ENCODE measurements around the gene GCAT.

GCAT gene

GRCh38 chr22:37811867-37812266 is 4.1 kb downstream of the GCAT start:
- DNase-seq (ENCODE audit: low spot score), result no peak

DNA sequence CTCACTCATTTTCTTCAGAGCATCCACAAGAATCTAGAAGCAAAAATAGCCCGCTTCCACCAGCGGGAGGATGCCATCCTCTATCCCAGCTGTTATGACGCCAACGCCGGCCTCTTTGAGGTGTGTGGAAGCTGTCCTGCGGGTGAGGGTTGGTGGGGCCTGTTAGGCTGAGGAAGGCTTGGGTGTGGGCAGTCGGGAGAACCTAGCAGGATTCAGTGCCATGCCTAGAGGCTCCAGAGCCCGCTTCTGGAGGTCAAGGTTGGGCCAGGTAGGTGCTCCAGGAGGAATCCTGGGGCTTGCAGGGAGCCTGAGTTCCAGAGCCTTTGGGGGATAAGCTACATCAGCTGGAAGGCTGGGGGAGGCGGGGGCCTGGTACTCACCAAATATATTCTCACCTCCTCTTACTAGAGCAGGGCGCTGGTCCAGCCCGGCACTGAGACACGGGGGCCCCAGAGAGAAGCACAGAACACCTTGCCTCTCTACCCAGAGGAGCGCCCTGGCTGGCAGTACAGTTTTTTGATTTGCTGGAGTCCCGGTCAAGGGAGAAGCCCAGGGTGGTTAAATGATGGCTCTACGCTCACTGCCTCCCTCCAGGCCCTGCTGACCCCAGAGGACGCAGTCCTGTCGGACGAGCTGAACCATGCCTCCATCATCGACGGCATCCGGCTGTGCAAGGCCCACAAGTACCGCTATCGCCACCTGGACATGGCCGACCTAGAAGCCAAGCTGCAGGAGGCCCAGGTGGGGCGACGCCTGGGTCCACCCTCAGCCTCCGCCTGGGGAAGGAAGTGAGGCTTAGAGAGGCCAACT is 5.3 kb downstream of the GCAT start:
- no peak for DNase-seq (ENCODE audit: low spot score)

- DNase-seq (ENCODE audit: low spot score), result no peak
Measured at GRCh38 chr22:37815593-37815992, 7.9 kb downstream of the GCAT start.

DNA sequence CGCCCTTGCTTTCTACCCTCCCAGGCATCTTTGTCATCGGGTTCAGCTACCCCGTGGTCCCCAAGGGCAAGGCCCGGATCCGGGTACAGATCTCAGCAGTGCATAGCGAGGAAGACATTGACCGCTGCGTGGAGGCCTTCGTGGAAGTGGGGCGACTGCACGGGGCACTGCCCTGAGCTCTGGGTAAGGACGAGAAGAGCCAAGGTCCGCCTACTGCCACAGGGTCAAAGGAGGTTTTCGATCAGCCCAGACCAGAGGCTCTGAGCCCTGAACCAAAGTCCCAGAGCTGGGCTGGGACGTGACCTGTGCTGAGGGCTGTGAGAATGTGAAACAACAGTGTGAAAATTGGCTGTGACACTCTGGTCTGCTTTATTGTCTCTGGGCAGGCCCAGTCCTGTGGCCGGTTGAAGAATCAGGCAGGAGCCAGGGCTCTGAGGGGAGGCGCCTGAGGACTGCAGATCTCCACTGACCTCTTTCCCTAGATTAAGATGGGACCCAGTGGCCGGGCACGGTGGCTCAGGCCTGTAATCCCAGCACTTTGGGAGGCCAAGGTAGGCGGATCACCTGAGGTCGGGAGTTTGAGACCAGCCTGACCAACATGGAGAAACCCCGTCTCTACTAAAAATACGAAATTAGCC is 8.9 kb downstream of the GCAT start:
- no peak for DNase-seq (ENCODE audit: low spot score)

- peak; percentile 80 for DNase-seq (ENCODE audit: low spot score)
Measured at GRCh38 chr22:37817705-37818408, 10.1 kb downstream of the GCAT start.

DNA sequence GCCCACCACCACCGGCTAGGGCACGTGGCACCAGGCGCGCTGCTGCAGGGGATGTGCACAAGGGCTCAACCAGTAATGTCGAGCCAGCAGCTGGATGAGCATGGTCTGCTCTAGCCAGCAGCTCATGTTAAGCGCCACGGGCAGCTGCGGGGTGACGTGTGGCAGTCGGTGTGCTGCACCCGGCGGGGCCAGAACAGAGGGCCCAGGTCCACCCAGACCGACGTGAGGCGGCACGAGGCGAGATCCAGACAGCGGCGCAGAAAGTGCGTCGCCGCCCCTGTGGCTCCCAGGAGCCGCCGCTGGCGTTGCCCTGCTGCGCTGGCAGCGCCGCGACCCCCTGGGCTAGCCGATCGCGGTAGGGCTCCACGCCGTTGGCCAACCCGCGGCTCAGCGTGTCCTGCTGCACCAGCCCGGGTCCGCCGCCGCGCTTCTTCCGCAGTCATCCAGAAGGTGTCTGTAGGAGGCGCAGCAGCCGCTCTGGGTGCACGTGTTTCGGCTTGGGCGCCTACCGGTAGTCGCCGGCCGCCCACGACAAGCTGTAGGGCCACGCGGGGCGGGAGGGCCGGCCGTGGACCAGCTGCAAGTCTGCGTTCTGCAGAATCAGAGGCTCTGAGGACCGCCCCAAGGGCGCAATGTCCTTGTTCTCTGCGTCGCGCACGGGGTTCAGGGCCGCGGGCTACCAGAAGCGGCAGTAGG is 10.8 kb downstream of the GCAT start:
- peak; percentile 59 for DNase-seq (ENCODE audit: low spot score)

DNA sequence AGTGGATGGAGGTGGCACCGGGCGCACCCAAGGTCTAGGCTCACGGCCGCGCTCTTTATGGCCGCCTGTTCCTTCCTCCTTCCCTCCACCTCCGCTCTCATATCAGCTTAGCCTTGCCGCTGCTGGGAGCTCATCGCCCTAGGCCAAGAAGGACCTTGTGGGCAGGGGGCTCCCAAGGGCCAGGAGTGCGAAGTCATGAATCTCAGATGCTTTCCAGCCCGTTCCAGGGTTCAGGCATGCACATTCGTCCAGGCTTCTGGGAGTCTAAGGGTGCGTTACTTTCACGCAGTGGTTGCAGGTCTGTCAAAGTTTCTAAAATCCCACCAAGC is 11.3 kb downstream of the GCAT start:
- DNase-seq (ENCODE audit: low spot score), result no peak

DNA sequence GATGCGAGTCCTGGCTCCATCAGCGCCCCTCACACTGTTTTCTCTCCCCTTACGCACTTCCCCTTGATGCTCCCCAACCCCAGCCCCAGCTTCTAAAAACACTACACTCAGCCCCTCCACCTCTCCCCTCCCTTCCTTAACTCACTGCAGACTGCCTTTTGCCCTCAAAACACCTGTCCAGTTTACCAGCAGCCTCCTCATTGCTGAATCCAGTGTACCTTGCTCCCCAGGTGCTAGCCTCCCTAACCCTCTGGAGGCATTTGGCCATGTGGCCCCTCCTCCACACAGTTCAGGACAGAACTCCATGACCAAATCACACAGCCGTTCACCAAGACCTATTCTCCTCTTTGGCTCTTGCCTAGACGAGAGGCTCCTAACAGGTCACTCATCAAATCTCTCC is 12.6 kb downstream of the GCAT start:
- DNase-seq (ENCODE audit: low spot score), result no peak

- no peak for DNase-seq (ENCODE audit: low spot score)
Measured at GRCh38 chr22:37822079-37822833, 14.5 kb downstream of the GCAT start.

DNA sequence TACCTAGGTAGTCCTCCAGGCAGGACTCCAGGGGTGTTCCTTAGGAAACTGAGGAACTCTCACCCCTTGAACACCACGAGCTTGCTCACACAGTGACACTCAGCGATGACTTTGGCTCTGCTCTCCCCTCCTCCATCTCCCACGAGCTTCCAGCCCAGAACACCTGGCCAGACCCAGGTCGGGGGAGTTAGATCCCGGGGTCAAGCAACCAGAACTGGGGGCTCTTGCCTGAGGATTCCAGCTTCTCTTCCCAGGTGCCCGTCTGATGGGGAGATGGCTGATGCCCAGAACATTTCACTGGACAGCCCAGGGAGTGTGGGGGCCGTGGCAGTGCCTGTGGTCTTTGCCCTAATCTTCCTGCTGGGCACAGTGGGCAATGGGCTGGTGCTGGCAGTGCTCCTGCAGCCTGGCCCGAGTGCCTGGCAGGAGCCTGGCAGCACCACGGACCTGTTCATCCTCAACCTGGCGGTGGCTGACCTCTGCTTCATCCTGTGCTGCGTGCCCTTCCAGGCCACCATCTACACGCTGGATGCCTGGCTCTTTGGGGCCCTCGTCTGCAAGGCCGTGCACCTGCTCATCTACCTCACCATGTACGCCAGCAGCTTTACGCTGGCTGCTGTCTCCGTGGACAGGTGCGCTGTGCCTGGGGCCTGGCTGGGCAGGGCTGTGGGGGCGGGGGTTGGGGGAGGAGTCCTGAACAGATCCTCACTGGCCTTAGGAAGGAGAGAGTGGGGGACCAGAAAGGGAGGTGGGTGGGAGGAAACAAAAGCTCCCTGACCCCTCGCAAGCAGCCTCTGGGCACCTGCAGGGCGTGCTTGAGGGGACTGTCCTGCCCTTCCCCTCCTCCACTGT is 15.6 kb downstream of the GCAT start, which contains the start of gene GALR3:
Gene GALR3, plus strand, starts transcription at position 249 of the 852 bp plus-strand sequence. Its CDS starts 25 bp downstream, at position 274.
- no peak for DNase-seq (ENCODE audit: low spot score)

DNA sequence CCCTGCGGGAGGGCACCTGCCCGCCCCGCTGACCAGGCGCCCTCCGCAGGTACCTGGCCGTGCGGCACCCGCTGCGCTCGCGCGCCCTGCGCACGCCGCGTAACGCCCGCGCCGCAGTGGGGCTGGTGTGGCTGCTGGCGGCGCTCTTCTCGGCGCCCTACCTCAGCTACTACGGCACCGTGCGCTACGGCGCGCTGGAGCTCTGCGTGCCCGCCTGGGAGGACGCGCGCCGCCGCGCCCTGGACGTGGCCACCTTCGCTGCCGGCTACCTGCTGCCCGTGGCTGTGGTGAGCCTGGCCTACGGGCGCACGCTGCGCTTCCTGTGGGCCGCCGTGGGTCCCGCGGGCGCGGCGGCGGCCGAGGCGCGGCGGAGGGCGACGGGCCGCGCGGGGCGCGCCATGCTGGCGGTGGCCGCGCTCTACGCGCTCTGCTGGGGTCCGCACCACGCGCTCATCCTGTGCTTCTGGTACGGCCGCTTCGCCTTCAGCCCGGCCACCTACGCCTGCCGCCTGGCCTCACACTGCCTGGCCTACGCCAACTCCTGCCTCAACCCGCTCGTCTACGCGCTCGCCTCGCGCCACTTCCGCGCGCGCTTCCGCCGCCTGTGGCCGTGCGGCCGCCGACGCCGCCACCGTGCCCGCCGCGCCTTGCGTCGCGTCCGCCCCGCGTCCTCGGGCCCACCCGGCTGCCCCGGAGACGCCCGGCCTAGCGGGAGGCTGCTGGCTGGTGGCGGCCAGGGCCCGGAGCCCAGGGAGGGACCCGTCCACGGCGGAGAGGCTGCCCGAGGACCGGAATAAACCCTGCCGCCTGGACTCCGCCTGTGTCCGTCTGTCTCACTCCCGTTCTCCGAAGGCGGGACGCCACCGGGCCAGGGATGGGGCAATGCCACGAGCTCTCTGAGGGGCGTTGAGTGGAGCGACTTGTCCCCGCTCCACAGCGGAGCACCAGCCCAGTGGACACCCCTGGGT is 17.2 kb downstream of the GCAT start:
- DNase-seq (ENCODE audit: low spot score), result no peak

DNA sequence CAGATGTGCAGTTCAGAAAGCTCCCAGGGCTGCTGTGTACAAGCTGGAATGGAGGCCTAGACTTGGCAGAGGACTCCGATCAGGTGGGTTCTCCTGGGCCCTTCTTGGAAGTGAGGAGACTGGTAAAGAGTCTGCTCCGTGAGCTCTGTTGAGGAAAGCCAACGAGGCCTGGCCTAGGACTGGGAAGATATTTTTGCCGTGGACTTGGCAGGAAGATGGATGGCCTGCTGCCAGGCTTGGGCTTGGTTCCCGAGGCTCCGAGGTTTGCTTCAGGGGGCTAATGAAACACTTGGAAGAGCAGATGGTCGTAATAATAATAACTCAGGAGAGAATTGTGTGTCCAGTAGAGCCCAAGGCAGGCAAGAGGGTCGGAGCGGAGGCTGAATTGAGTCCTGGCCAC is 19.3 kb downstream of the GCAT start:
- no peak for DNase-seq (ENCODE audit: low spot score)

- DNase-seq (ENCODE audit: low spot score), result no peak
Measured at GRCh38 chr22:37830093-37830842, 22.5 kb downstream of the GCAT start.

DNA sequence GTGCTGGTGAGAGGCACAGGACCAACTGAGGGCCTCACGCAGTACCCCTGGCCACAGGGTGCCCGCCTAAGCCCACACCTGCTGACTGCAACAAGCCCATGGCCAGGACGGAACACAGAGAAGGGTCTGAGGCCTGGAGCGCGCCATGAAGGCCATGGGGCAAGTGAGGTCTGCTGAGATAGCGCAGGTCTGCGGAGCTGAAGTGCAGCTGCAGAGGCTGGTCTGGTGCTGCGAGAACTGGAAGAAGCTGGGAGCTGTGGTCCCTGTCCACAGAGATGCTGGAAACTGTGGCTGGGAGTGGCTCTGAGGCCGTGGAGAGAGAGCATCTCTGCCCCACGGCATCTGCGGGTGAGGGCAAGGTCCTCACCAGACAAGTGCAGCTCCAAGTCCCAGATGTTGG is 23.7 kb downstream of the GCAT start:
- DNase-seq (ENCODE audit: low spot score), result no peak

GRCh38 chr22:37832022-37832857 is 24.5 kb downstream of the GCAT start:
- no peak for DNase-seq (ENCODE audit: low spot score)

DNA sequence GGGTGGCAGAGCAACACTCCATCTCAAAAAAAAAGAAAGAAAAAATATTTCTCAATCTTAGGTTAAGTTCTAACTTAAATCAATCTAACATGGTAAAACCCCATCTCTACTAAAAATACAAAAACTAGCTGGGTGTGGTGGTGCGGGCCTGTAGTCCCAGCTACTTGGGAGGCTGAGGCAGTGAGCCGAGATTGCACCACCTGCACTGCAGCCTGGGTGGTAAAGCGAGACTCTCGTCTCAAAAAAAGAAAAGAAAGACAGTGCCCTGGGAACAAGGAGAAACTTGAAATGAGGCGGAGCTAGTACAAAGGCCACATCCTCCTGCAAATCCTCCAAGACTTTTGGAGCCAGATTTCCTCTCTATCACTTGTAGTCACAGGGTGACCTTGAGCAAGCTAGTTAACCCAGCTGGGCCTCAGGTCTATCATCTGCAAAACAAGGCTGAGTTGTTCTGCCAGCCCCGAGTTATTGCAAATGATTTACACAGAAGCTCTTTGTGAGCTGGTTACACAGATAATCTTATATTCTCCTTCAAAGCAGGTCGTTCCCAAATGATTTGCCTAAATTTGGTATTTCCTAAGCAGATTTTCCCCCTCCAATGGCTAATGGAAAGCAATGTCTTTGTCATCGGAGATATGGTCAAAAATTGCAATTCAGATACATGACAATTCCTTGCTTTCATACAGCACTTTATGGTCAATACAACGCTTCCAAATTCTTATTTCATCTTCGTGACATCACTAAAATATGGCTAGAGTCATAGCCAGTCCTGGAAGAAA is 34.5 kb downstream of the GCAT start:
- DNase-seq (ENCODE audit: low spot score), result no peak

DNA sequence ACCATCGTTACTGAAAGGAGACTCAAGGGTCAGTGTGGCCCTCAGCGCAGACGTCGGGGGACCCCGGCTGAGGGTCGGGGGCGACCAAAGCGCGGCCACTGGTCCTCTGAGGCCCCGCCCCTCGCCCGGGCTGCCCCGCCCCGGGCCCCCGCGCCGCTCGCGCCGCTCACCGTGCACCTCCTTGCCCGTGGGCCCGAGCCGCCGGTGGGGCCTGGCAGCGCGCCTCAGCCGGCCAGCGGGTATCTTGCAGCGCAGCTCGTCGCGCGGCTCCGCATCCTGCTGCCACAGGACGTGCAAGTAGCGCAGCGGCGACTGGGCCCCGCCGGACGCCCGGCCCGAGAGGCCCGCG is 36.0 kb downstream of the GCAT start:
- DNase-seq (ENCODE audit: low spot score), result peak; percentile 35
